K562 (cell line): Measurements from ENCODE around the gene RAB31. TPM values are rescaled to one million over a fixed set of nuclear protein-coding genes. Genes with fewer than 3 reads are reported as not detected.

Experiments
- ATF1 ChIP-seq, 2 experiments: fragments of 450-650 bp in 1 of 2; IDR thresholded peaks; 2 replicates each; pipeline ENCODE4 v1.6.1; 2016; ENCODE audit warnings: missing compliant biosample characterization in 1 of 2, missing genetic modification characterization in 1 of 2
- BCL6 ChIP-seq: fragments of 250-450 bp; sonication (Bioruptor Pico); IDR thresholded peaks from 2 replicates; pipeline ENCODE4 v1.4.0; 2020
- CREB1 ChIP-seq, 2 experiments: sonication (generic) in 1 of 2; formaldehyde crosslinking in 1 of 2; IDR thresholded peaks; 2 replicates each; pipeline versions ENCODE4 v1.6.1 to v1.8.0; 2012 to 2022; ENCODE audit warnings: inconsistent platforms in 1 of 2, mild to moderate bottlenecking in 1 of 2, missing genetic modification reagents in 1 of 2, moderate library complexity in 1 of 2
- GABPB1 ChIP-seq: sonication (generic); formaldehyde crosslinking; IDR thresholded peaks from 2 replicates; pipeline ENCODE4 v1.8.0; 2022; ENCODE audit warnings: mild to moderate bottlenecking, missing genetic modification reagents
- KLF13 ChIP-seq: fragments of 450-650 bp; IDR thresholded peaks from 2 replicates; pipeline ENCODE4 v1.6.1; 2016; ENCODE audit warnings: missing genetic modification characterization, low read depth, mild to moderate bottlenecking, missing compliant biosample characterization, moderate library complexity, borderline replicate concordance
- PTBP1 ChIP-seq: fragments of 200-400 bp; formaldehyde crosslinking; IDR thresholded peaks from 2 replicates; pipeline ENCODE4 v1.6.1; 2017; ENCODE audit warnings: low read depth, low read length
- ZNF584 ChIP-seq: fragments of 200-800 bp; sonication (Bioruptor generic); IDR thresholded peaks from 2 replicates; pipeline ENCODE4 v1.6.1; 2016; ENCODE audit warnings: low read depth, mild to moderate bottlenecking, missing genetic modification characterization, missing compliant biosample characterization
- polyA plus RNA-seq, 8 experiments: library from polyadenylated mRNA; depleted of rRNA in 4 of 8; stranded (reverse) in 5 of 8; unstranded in 3 of 8; fragments of >200 nt; fragmentation: Nextera tagmentation in 2 of 8; fragmentation: Illumina TruSeq in 1 of 8; extraction: Ambion mirVana in 2 of 8; extraction: Trizol in 1 of 8; gene quantifications; 2 replicates each; pipeline versions ENCODE4 v1.2.1 to v1.2.3, GENCODE V29; 2011 to 2014; ENCODE audit warnings: inconsistent platforms in 1 of 8, missing spikeins in 1 of 8
- total RNA-seq, 7 experiments: library from RNA; depleted of rRNA in 6 of 7; stranded (reverse); fragments of >200 nt in 6 of 7; fragmentation: Illumina TruSeq in 2 of 7; extraction: Trizol in 2 of 7; gene quantifications; 2 replicates each; pipeline versions ENCODE4 v1.2.1 to v1.2.3, GENCODE V29; 2011 to 2021; ENCODE audit warnings: low replicate concordance in 1 of 7
- TF ChIP-seq, protein P1 (sequence below): IDR thresholded peaks from 2 replicates; pipeline ENCODE4 v1.6.1; 2012; ENCODE audit warnings: low read depth, low read length, improper control_type of control experiment, borderline replicate concordance
- TF ChIP-seq, protein P2 (sequence below), 2 experiments: fragments of 250-450 bp in 1 of 2; fragments of 450-650 bp in 1 of 2; sonication (Bioruptor Pico) in 1 of 2; IDR thresholded peaks; 2 replicates each; pipeline versions ENCODE4 v1.6.1 to v1.8.0; 2016 to 2021; ENCODE audit warnings: mild to moderate bottlenecking in 2 of 2, moderate library complexity in 2 of 2, missing compliant biosample characterization in 1 of 2, missing genetic modification characterization in 1 of 2

The RAB31 gene
- total and polyA plus RNA-seq, 9 of the 15 experiments (the other 6 are each of a cell fraction or from before 2014, with no cell fraction given), result 20.7 to 70.4 (median 41.3) TPM

DNA sequence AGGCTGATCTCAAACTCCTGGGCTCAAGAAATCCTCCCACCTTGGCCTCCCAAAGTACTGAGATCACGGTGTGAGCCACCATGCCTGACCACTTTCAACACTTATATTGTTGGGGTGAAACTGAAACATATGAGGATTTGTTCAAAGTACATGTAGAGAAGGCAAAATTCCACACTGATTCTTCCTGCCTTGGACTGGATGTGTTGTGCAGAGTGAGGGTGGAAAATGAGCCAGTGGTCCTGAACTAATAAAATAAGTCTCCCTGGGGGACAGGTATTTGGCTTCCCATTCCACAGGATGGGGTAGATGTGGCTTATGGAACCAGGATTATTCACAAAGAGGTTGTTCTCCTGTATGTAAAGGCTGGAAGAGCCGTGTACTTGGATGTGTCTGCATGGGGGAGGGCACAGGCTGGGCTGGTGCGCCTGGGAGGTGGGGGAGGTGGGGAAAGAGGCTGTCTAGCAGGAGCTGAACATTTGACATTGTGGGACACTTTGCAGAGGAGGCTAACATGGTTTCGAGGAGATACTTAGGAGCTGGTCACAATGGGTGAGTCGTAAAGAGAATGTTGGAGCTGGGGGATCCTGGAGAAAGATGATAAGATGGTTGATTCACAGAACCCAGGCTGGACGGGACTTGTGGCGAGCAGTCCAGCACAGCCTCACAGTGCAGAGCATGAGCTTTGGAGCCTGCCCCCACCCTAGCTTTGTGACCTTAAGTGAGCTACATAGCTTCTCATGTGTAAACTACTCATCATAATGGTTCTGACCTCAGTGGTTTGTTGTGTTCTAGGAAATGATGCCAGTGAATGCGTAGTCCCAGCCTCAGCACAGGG is 177.3 kb downstream of the RAB31 start, which contains the start of gene TXNDC2 (continued):
- TF ChIP-seq, protein P1, sequence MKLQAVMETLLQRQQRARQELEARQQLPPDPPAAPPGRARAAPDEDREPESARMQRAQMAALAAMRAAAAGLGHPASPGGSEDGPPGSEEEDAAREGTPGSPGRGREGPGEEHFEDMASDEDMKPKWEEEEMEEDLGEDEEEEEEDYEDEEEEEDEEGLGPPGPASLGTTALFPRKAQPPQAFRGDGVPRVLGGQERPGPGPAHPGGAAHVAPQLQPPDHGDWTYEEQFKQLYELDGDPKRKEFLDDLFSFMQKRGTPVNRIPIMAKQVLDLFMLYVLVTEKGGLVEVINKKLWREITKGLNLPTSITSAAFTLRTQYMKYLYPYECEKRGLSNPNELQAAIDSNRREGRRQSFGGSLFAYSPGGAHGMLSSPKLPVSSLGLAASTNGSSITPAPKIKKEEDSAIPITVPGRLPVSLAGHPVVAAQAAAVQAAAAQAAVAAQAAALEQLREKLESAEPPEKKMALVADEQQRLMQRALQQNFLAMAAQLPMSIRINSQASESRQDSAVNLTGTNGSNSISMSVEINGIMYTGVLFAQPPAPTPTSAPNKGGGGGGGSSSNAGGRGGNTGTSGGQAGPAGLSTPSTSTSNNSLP, result peak; percentile 86; the same call in 1 of the 2 replicates
- 0 out of 2 replicates have a peak, but pooled peaks have one; percentile 39 for TF ChIP-seq BCL6 (CRISPR knock-in tag)
- peak; percentile 36; the same call in 1 of the 2 replicates for TF ChIP-seq CREB1 (IDR thresholded peaks at IDR 0.05)
- no peak for TF ChIP-seq CREB1 (CRISPR knock-in tag; IDR thresholded peaks at IDR 0.05)
- TF ChIP-seq ZNF584 (CRISPR knock-in tag), result 0 out of 2 replicates have a peak, but pooled peaks have one; percentile 60
- 0 out of 2 replicates have a peak, but pooled peaks have one; percentile 27 for TF ChIP-seq GABPB1
- no peak for TF ChIP-seq KLF13 (tag)
- TF ChIP-seq ATF1 (CRISPR knock-in tag; IDR thresholded peaks at IDR 0.05), result no peak
- peak; percentile 54; the same call in 1 of the 2 replicates for TF ChIP-seq ATF1 (tag; IDR thresholded peaks at IDR 0.05)
- TF ChIP-seq, protein P2, sequence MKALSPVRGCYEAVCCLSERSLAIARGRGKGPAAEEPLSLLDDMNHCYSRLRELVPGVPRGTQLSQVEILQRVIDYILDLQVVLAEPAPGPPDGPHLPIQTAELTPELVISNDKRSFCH (CRISPR knock-in tag; IDR thresholded peaks at IDR 0.05), result no peak
- TF ChIP-seq, protein P2 (tag; IDR thresholded peaks at IDR 0.05), result peak; percentile 82
- TF ChIP-seq PTBP1, result no peak
